IMR-90 (cell line): Measurements from ENCODE around the gene PLCL1. TPM values are rescaled to one million over a fixed set of nuclear protein-coding genes. Genes with fewer than 3 reads are reported as not detected.

Experiments
- ATAC-seq: fragments of 200-7000 bp; cut with Tn5 transposase; 2 replicates; pipeline ENCODE4 v1.9.1; 2020; ENCODE audit warnings: low read depth, mild to moderate bottlenecking, moderate library complexity
- BruUV-seq: library from RNA; stranded (reverse); fragments of 400-500 nt; replicated peaks from 2 replicates; lab custom pipeline; 2021; lab: Mats Ljungman, UMichigan
- CTCF ChIA-PET: fragments of 300-600 bp; formaldehyde crosslinking; extraction: SDS; loops from one replicate; lab custom pipeline; 2021; ENCODE audit warnings: antibody characterized with exemption; lab: Yijun Ruan, JAX
- POLR2A ChIA-PET: fragments of 300-600 bp; sonication (Branson Sonifier 250); formaldehyde crosslinking; loops from one replicate; lab custom pipeline; 2022; ENCODE audit warnings: antibody characterized with exemption; ENCODE audit not compliant: unreplicated experiment; lab: Charles Lee
- DNase-seq: peaks from one replicate; pipeline ENCODE4 v3.0.0; 2013
- H2AFZ ChIP-seq: replicated peaks from 2 replicates; pipeline ENCODE3; 2013; ENCODE audit warnings: low read length, mild to moderate bottlenecking; ENCODE audit not compliant: poor library complexity
- H2AK5ac ChIP-seq: 2 replicates; pipeline ENCODE4 v1.6.1; 2013; ENCODE audit warnings: low read depth, low read length, inconsistent platforms
- H2AK9ac ChIP-seq: replicated peaks from 2 replicates; pipeline ENCODE3; 2013; ENCODE audit warnings: mild to moderate bottlenecking, low read depth, low read length, moderate library complexity; ENCODE audit not compliant: poor library complexity
- H2BK120ac ChIP-seq: 2 replicates; pipeline ENCODE4 v1.6.1; 2013; ENCODE audit warnings: low read depth, low read length, inconsistent platforms
- H2BK15ac ChIP-seq: 3 replicates; pipeline ENCODE4 v1.6.1; 2013; ENCODE audit warnings: low read depth, low read length, inconsistent platforms
- H2BK20ac ChIP-seq: 2 replicates; pipeline ENCODE4 v1.6.1; 2013; ENCODE audit warnings: low read depth, mild to moderate bottlenecking, inconsistent platforms, low read length, moderate library complexity
- H2BK5ac ChIP-seq: 2 replicates; pipeline ENCODE4 v1.6.1; 2013; ENCODE audit warnings: mild to moderate bottlenecking, low read depth, low read length, inconsistent platforms; ENCODE audit not compliant: poor library complexity, severe bottlenecking
- H3K14ac ChIP-seq: replicated peaks from 2 replicates; pipeline ENCODE4 v1.6.1; 2013; ENCODE audit warnings: low read depth, low read length, inconsistent platforms
- H3K18ac ChIP-seq: 2 replicates; pipeline ENCODE4 v1.6.1; 2013; ENCODE audit warnings: low read depth, low read length, control low read depth
- H3K23ac ChIP-seq: 2 replicates; pipeline ENCODE4 v1.6.1; 2013; ENCODE audit warnings: low read depth, low read length, inconsistent platforms
- H3K27ac ChIP-seq: 2 replicates; pipeline ENCODE4 v1.5.1; 2013; ENCODE audit warnings: mild to moderate bottlenecking, control low read depth, low read length; ENCODE audit not compliant: insufficient read depth
- H3K27me3 ChIP-seq: 2 replicates; pipeline ENCODE4 v1.6.1; 2013; ENCODE audit warnings: low read length; ENCODE audit not compliant: control insufficient read depth, insufficient read depth
- H3K36me3 ChIP-seq: 2 replicates; pipeline ENCODE4 v1.6.1; 2013; ENCODE audit warnings: low read length, mixed read lengths; ENCODE audit not compliant: control insufficient read depth, insufficient read depth
- H3K4ac ChIP-seq: 2 replicates; pipeline ENCODE4 v1.6.1; 2013; ENCODE audit warnings: low read depth, low read length, inconsistent platforms
- H3K4me1 ChIP-seq: 2 replicates; pipeline ENCODE4 v1.6.1; 2013; ENCODE audit warnings: low read length, mixed read lengths; ENCODE audit not compliant: control insufficient read depth, insufficient read depth
- H3K4me2 ChIP-seq: 2 replicates; pipeline ENCODE4 v1.6.1; 2013; ENCODE audit warnings: low read depth, mild to moderate bottlenecking, control low read depth, low read length, moderate library complexity
- H3K4me3 ChIP-seq: 2 replicates; pipeline ENCODE4 v1.5.1; 2013; ENCODE audit warnings: low read depth, mild to moderate bottlenecking, control low read depth, low read length, moderate library complexity; ENCODE audit not compliant: insufficient read depth
- H3K56ac ChIP-seq: 2 replicates; pipeline ENCODE4 v1.6.1; 2013; ENCODE audit warnings: low read length, inconsistent platforms; ENCODE audit not compliant: insufficient read depth; ENCODE audit errors: extremely low read depth
- H3K79me1 ChIP-seq, 2 experiments: 2 replicates each; pipeline ENCODE4 v1.6.1; 2013; ENCODE audit warnings: low read length in 2 of 2, inconsistent platforms in 1 of 2, low read depth in 1 of 2
- H3K9ac ChIP-seq: 2 replicates; pipeline ENCODE4 v1.6.1; 2013; ENCODE audit warnings: low read depth, low read length, control low read depth
- H3K9me1 ChIP-seq: 2 replicates; pipeline ENCODE4 v1.6.1; 2013; ENCODE audit warnings: low read length, inconsistent platforms; ENCODE audit not compliant: insufficient read depth
- H3K9me3 ChIP-seq: 2 replicates; pipeline ENCODE4 v1.6.1; 2013; ENCODE audit warnings: low read length; ENCODE audit not compliant: control insufficient read depth, insufficient read depth
- H4K20me1 ChIP-seq: 2 replicates; pipeline ENCODE4 v1.6.1; 2013; ENCODE audit warnings: low read length, inconsistent platforms; ENCODE audit not compliant: insufficient read depth
- H4K5ac ChIP-seq: 2 replicates; pipeline ENCODE4 v1.6.1; 2013; ENCODE audit warnings: mild to moderate bottlenecking, low read depth, low read length, control low read depth
- H4K8ac ChIP-seq, 2 experiments: 2 replicates each; pipeline ENCODE4 v1.6.1; 2013; ENCODE audit warnings: low read depth in 2 of 2, low read length in 2 of 2, control low read depth in 1 of 2, inconsistent platforms in 1 of 2
- H4K91ac ChIP-seq: 2 replicates; pipeline ENCODE4 v1.6.1; 2013; ENCODE audit warnings: low read depth, low read length, inconsistent platforms; ENCODE audit not compliant: insufficient read depth
- BHLHE40 ChIP-seq: fragments of 150-350 bp; IDR thresholded peaks from 2 replicates; pipeline ENCODE4 v1.6.1; 2016; ENCODE audit warnings: mild to moderate bottlenecking, low read depth, low read length
- CEBPB ChIP-seq: IDR thresholded peaks from 2 replicates; pipeline ENCODE4 v1.6.1; 2012; ENCODE audit warnings: low read depth, low read length, improper control_type of control experiment
- CHD1 ChIP-seq: IDR thresholded peaks from 2 replicates; pipeline ENCODE4 v1.6.1; 2012; ENCODE audit warnings: low read depth, low read length, improper control_type of control experiment
- CTCF ChIP-seq: conservative IDR thresholded peaks from 2 replicates; pipeline ENCODE4 v1.5.1; 2012; ENCODE audit warnings: mild to moderate bottlenecking, low read depth, low read length, improper control_type of control experiment
- ELK1 ChIP-seq: fragments of 150-350 bp; IDR thresholded peaks from 2 replicates; pipeline ENCODE4 v1.6.1; 2016; ENCODE audit warnings: low read depth, mild to moderate bottlenecking, low read length, moderate library complexity, borderline replicate concordance
- FOS ChIP-seq: fragments of 150-350 bp; IDR thresholded peaks from 2 replicates; pipeline ENCODE4 v1.6.1; 2016; ENCODE audit warnings: low read depth, low read length
- MAFK ChIP-seq: IDR thresholded peaks from 2 replicates; pipeline ENCODE4 v1.6.1; 2012; ENCODE audit warnings: low read depth, low read length, improper control_type of control experiment
- MAZ ChIP-seq: IDR thresholded peaks from 2 replicates; pipeline ENCODE4 v1.6.1; 2012; ENCODE audit warnings: low read depth, mild to moderate bottlenecking, low read length, improper control_type of control experiment, moderate library complexity, borderline replicate concordance
- MXI1 ChIP-seq: IDR thresholded peaks from 2 replicates; pipeline ENCODE4 v1.6.1; 2012; ENCODE audit warnings: low read depth, mild to moderate bottlenecking, low read length, moderate library complexity, borderline replicate concordance
- NFE2L2 ChIP-seq: fragments of 150-350 bp; IDR thresholded peaks from 2 replicates; pipeline ENCODE4 v1.6.1; 2016; ENCODE audit warnings: low read depth, mild to moderate bottlenecking, low read length
- POLR2A ChIP-seq: IDR thresholded peaks from 2 replicates; pipeline ENCODE4 v1.6.1; 2012; ENCODE audit warnings: mild to moderate bottlenecking, low read depth, low read length
- RAD21 ChIP-seq: IDR thresholded peaks from 2 replicates; pipeline ENCODE4 v1.6.1; 2012; ENCODE audit warnings: low read length, improper control_type of control experiment
- RCOR1 ChIP-seq: IDR thresholded peaks from 2 replicates; pipeline ENCODE4 v1.6.1; 2012; ENCODE audit warnings: mild to moderate bottlenecking, low read length, improper control_type of control experiment; ENCODE audit not compliant: insufficient replicate concordance
- RFX5 ChIP-seq: IDR thresholded peaks from 2 replicates; pipeline ENCODE4 v1.8.0; 2012; ENCODE audit warnings: low read depth, mild to moderate bottlenecking, low read length, moderate library complexity
- SMC3 ChIP-seq: fragments of 150-350 bp; IDR thresholded peaks from 2 replicates; pipeline ENCODE4 v1.6.1; 2016; ENCODE audit warnings: low read depth, mild to moderate bottlenecking, antibody characterized with exemption, low read length, moderate library complexity
- USF2 ChIP-seq: fragments of 150-350 bp; IDR thresholded peaks from 2 replicates; pipeline ENCODE4 v1.6.1; 2017; ENCODE audit warnings: mild to moderate bottlenecking, antibody characterized with exemption, low read length, low read depth
- WGBS, 2 experiments: methylation state at CpG; one replicate each; pipeline versions ENCODE4 v1.1.5 to v1.1.7; 2013; ENCODE audit warnings: missing lambda C conversion rate in 2 of 2; ENCODE audit not compliant: insufficient read length in 1 of 2; ENCODE audit errors: extremely low coverage in 2 of 2; 5-methylcytosine and 5-hydroxymethylcytosine counted together
- dilution Hi-C: fragments of 300-500 bp; cut with HindIII; formaldehyde crosslinking; loops from one replicate; pipeline ENCODE4 v1.14.3; 2018; ENCODE audit warnings: low sequenced_read_pairs; ENCODE audit not compliant: unreplicated experiment
- in situ Hi-C: fragments of 300-500 bp; cut with MboI; formaldehyde crosslinking; loops from 3 replicates; pipeline ENCODE4 v1.14.3; 2019; ENCODE audit warnings: low sequenced_read_pairs, inconsistent platforms, mixed read lengths
- intact Hi-C: fragments of 100-400 bp; cut with micrococcal nuclease; formaldehyde crosslinking; loops from 2 replicates; pipeline ENCODE4 v1.10.0; 2022
- polyA plus RNA-seq, 3 experiments: library from polyadenylated mRNA; depleted of rRNA; stranded (reverse); fragments of >200 nt; gene quantifications; 2 replicates each; pipeline ENCODE4 v1.2.3, GENCODE V29; 2012; ENCODE audit warnings: low replicate concordance in 1 of 3
- total RNA-seq: library from RNA; depleted of rRNA; stranded (reverse); fragments of >200 nt; gene quantifications from 2 replicates; pipeline ENCODE4 v1.2.3, GENCODE V29; 2012

Gene PLCL1
- total and polyA plus RNA-seq, 2 of the 4 experiments (the other 2 are of a cell fraction): 0.14 to 0.18 TPM

GRCh38 chr2:197867033-197867432 lies 62.6 kb downstream of the PLCL1 start:
- H3K9me3 ChIP-seq: no peaks in the 10 kb centered on the region
- H3K79me1 ChIP-seq: no peaks in the 10 kb centered on the region
- H3K4me2 ChIP-seq: no peak overlapping the region
- WGBS, 2 experiments: no CpG with 5 or more reads among the region's 2 CpGs
- DNase-seq: no peak
- H3K27me3 ChIP-seq: no peaks in the 10 kb centered on the region
- no peak overlapping the region for H3K9ac ChIP-seq
- H3K9me1 ChIP-seq: no peaks in the 10 kb centered on the region
- intact Hi-C loops (no loop called here), dilution Hi-C loops (no loop called here), in situ Hi-C loops (no loop called here)
- H3K4me3 ChIP-seq: no peak overlapping the region
- no peak overlapping the region for H3K23ac ChIP-seq
- no peak overlapping the region for H3K27ac ChIP-seq
- no peak overlapping the region for H3K56ac ChIP-seq
- TF ChIP-seq POLR2A: no peak
- TF ChIP-seq MAFK: no peak
- TF ChIP-seq RCOR1: no peak
- no peak for TF ChIP-seq FOS
- no peak for TF ChIP-seq CEBPB
- TF ChIP-seq RFX5: no peak
- TF ChIP-seq RAD21: no peak
- TF ChIP-seq SMC3: no peak
- no peak for TF ChIP-seq MXI1
- no peak for TF ChIP-seq CHD1
- TF ChIP-seq CTCF: no peak
- no peak for TF ChIP-seq ELK1
- no peak for TF ChIP-seq BHLHE40
- TF ChIP-seq NFE2L2: no peak
- TF ChIP-seq USF2: no peak
- TF ChIP-seq MAZ: no peak
- no peak overlapping the region for H4K91ac ChIP-seq
- ChIA-PET POLR2A (no interaction called here), CTCF (no interaction called here)
- no peak overlapping the region for H2BK120ac ChIP-seq
- H3K18ac ChIP-seq: no peak overlapping the region
- no peak overlapping the region for H2AK5ac ChIP-seq
- H2BK15ac ChIP-seq: no peak overlapping the region
- H3K14ac ChIP-seq: no peak overlapping the region
- no TSS peak for BruUV-seq
- H2AK9ac ChIP-seq: no peak overlapping the region
- H2AFZ ChIP-seq: no peak overlapping the region
- H2BK5ac ChIP-seq: no peak overlapping the region
- no peak for ATAC-seq
- H3K36me3 ChIP-seq: no peaks in the 10 kb centered on the region
- no peak overlapping the region for H3K4ac ChIP-seq
- H4K8ac ChIP-seq: no peak overlapping the region
- no peaks in the 10 kb centered on the region for H4K20me1 ChIP-seq
- no peaks in the 10 kb centered on the region for H3K4me1 ChIP-seq
- H2BK20ac ChIP-seq: no peak overlapping the region
- H4K5ac ChIP-seq: no peak overlapping the region
